Erythroblast (primary cell): Measurements from ENCODE around the gene ACER2.
"Not testable (repeated sequence)": the region's sequence is repeated elsewhere in the genome, so short reads cannot be mapped to it uniquely, and the experiment has no call there.

ENCODE experiments used
- GATA1 ChIP-seq: IDR thresholded peaks from 2 replicates; pipeline ENCODE4 v1.6.1; 2011; ENCODE audit warnings: low read depth, mild to moderate bottlenecking, control low read depth, low read length, moderate library complexity
- POLR2A ChIP-seq: IDR thresholded peaks from 2 replicates; pipeline ENCODE4 v1.6.1; 2011; ENCODE audit warnings: mild to moderate bottlenecking, low read length

GRCh38 chr9:19433729-19434128 is 24.9 kb downstream of the ACER2 start:
- not testable (repeated sequence) for TF ChIP-seq POLR2A, GATA1
